Right atrium auricular region (tissue), 2 donors: ENCODE results near the gene MEF2A. TPM values are rescaled to one million over a fixed set of nuclear protein-coding genes. Genes with fewer than 3 reads are reported as not detected.
"Not testable (repeated sequence)": the region's sequence is repeated elsewhere in the genome, so short reads cannot be mapped to it uniquely, and the experiment has no call there.

ENCODE experiments used
- DNase-seq: peaks from one replicate; pipeline ENCODE4 v3.0.0-alpha.2; 2019; ENCODE audit warnings: low spot score
- H3K27ac ChIP-seq, 2 donors: fragments of 200-600 bp; sonication (generic); 1 replicate in 1 of 2; 2 replicates in 1 of 2; pipeline ENCODE4 v1.5.1; 2016 to 2019
- H3K27me3 ChIP-seq, 2 donors: fragments of 200-600 bp; sonication (generic); one replicate each; pipeline versions ENCODE4 v1.5.1 to v1.6.0; 2017 to 2019
- H3K36me3 ChIP-seq: fragments of 200-600 bp; sonication (generic); one replicate; pipeline ENCODE4 v1.5.1; 2016
- H3K4me1 ChIP-seq, 2 donors: fragments of 200-600 bp; sonication (generic); one replicate each; pipeline versions ENCODE4 v1.5.1 to v1.6.0; 2017 to 2019
- H3K4me3 ChIP-seq, 2 donors: fragments of 200-600 bp; sonication (generic); 1 replicate in 1 of 2; 2 replicates in 1 of 2; pipeline ENCODE4 v1.5.1; 2017 to 2019; ENCODE audit warnings: mild to moderate bottlenecking in 1 of 2, moderate library complexity in 1 of 2
- H3K9me3 ChIP-seq, 2 donors: fragments of 200-600 bp; sonication (generic); one replicate each; pipeline ENCODE4 v1.5.1; 2019
- CTCF ChIP-seq, 2 donors: fragments of 200-600 bp; sonication (generic); IDR thresholded peaks; one replicate each; pipeline ENCODE4 v1.5.1; 2019; ENCODE audit warnings: antibody characterized with exemption in 2 of 2
- total RNA-seq, 2 donors: library from RNA; depleted of rRNA; stranded (reverse); fragments of >200 nt; gene quantifications; one replicate each; pipeline ENCODE4 v1.1.0, GENCODE V29; 2016

Gene MEF2A
- total RNA-seq, 2 donors from 2014 or later = 175 to 245 TPM

- H3K27ac ChIP-seq = no peak overlapping the region
- no peaks in the 10 kb centered on the region for H3K36me3 ChIP-seq
- no peaks in the 10 kb centered on the region for H3K4me1 ChIP-seq
- no peak for TF ChIP-seq CTCF (IDR thresholded peaks at IDR 0.05)
- no peaks in the 10 kb centered on the region for H3K27me3 ChIP-seq
- no peak overlapping the region for H3K4me3 ChIP-seq
- no peaks in the 10 kb centered on the region for H3K9me3 ChIP-seq
- no peak for DNase-seq
Observed at GRCh38 chr15:99749386-99749785, 183.6 kb downstream of the MEF2A start.

GRCh38 chr15:99750326-99750725 is 184.5 kb downstream of the MEF2A start:
- not testable (repeated sequence) for H3K9me3 ChIP-seq, H3K27me3 ChIP-seq, H3K4me1 ChIP-seq, H3K36me3 ChIP-seq, H3K4me3 ChIP-seq, H3K27ac ChIP-seq, DNase-seq

GRCh38 chr15:99752556-99752955 is 186.8 kb downstream of the MEF2A start:
- no peak for TF ChIP-seq CTCF (IDR thresholded peaks at IDR 0.05)
- Histone ChIP-seq H3K9me3 (no peaks in the 10 kb centered on the region), H3K36me3 (no peaks in the 10 kb centered on the region), H3K27me3 (no peaks in the 10 kb centered on the region), H3K27ac (no peak overlapping the region), H3K4me1 (no peaks in the 10 kb centered on the region), H3K4me3 (no peak overlapping the region)
- no peak for DNase-seq

GRCh38 chr15:99753066-99753465 is 187.3 kb downstream of the MEF2A start:
- H3K4me3 ChIP-seq = no peak overlapping the region
- DNase-seq = no peak
- no peaks in the 10 kb centered on the region for H3K27me3 ChIP-seq
- H3K9me3 ChIP-seq = no peaks in the 10 kb centered on the region
- H3K4me1 ChIP-seq = no peaks in the 10 kb centered on the region
- H3K27ac ChIP-seq = no peak overlapping the region
- no peak for TF ChIP-seq CTCF (IDR thresholded peaks at IDR 0.05)
- no peaks in the 10 kb centered on the region for H3K36me3 ChIP-seq

GRCh38 chr15:99755692-99756409 is 190.1 kb downstream of the MEF2A start:
- Histone ChIP-seq H3K27me3 (no peaks in the 10 kb centered on the region), H3K36me3 (no peaks in the 10 kb centered on the region), H3K27ac (no peak overlapping the region), H3K9me3 (no peaks in the 10 kb centered on the region), H3K4me3 (no peak overlapping the region), H3K4me1 (no peaks in the 10 kb centered on the region)
- peak; percentile 70 to 88 for TF ChIP-seq CTCF (IDR thresholded peaks at IDR 0.05)
- no peak for DNase-seq

- Histone ChIP-seq H3K4me3 (no peak overlapping the region), H3K27ac (no peak overlapping the region), H3K9me3 (no peaks in the 10 kb centered on the region), H3K27me3 (no peaks in the 10 kb centered on the region), H3K4me1 (no peaks in the 10 kb centered on the region), H3K36me3 (no peaks in the 10 kb centered on the region)
- no peak for DNase-seq
- TF ChIP-seq CTCF (IDR thresholded peaks at IDR 0.05) = no peak
Observed at GRCh38 chr15:99762288-99762687, 196.5 kb downstream of the MEF2A start.
